Erythroblast (primary cell): Measurements from ENCODE around the gene TXNL4A.
A peak's percentile ranks its signal among the peaks of the same experiment; 100 is the strongest.

Experiments used
- DNase-seq, 2 experiments: peaks; one replicate each; lab custom pipeline; 2025; lab: John Stamatoyannopoulos, UW
- GATA1 ChIP-seq: IDR thresholded peaks from 2 replicates; pipeline ENCODE4 v1.6.1; 2011; ENCODE audit warnings: low read depth, mild to moderate bottlenecking, control low read depth, low read length, moderate library complexity
- POLR2A ChIP-seq: IDR thresholded peaks from 2 replicates; pipeline ENCODE4 v1.6.1; 2011; ENCODE audit warnings: mild to moderate bottlenecking, low read length

The TXNL4A gene

DNA sequence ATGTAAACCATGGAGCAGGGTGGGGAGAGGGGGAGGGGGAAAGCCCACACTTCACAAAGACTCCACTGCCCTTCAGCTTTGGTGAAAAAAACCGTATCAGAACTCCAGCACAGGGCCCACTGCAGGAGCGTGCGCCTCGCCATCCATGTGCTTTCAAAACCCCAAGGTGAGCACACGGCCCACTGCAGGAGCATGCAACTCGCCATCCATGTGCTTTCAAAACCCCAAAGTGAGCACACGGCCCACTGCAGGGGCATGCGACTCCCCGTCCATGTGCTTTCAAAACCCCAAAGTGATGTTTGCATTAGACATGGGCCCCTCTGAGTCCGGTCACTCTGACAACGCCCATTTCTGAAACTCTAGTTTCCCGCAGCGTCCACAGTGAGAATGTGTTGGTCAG, 7.8 kb downstream of the TXNL4A start:
- TF ChIP-seq GATA1, result no peak
- TF ChIP-seq POLR2A, result no peak
- no peak for DNase-seq

- DNase-seq, result peak; percentile 38 to 43
- TF ChIP-seq GATA1 (no peak), POLR2A (no peak)
Measured at GRCh38 chr18:79979843-79980242, 8.5 kb downstream of the TXNL4A start.

DNA sequence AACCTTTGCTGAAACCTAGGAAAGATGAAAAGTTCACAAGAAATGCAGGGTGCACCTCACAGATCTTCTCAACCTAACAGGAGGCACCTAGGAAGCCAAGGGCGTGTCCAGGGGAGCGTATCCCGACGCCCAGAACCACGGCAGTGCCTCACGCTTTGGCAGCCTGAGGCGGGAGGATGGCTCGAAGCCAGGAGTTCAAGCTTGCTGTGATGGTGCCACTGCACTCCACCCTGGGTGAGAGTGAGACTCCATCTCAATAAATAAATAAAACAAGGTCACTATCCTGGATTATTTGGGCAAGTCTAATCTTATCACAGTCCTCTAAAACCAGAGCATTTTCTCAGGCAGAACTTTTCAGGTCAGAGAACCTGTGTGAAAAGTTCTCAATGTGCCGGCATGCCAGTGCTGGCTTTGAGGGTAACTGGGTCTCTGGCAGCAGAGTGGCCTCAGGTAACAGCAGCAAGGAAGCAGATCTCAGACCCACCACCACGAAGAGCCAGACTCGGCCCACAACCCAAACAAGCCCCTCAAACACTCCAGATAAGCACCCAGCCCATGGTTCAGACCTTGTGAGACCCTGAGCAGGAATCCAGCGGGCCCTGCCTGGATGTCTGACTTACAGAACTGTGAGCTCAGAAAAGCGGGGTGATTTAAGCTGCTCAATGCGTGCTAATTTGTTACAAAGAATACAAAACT, 12.2 kb downstream of the TXNL4A start:
- TF ChIP-seq GATA1 (no peak), POLR2A (no peak)
- peak; percentile 57 to 58 for DNase-seq

GRCh38 chr18:79975043-79975442, 13.3 kb downstream of the TXNL4A start:
- peak; percentile 80 to 97 for DNase-seq
- TF ChIP-seq GATA1, result no peak
- no peak for TF ChIP-seq POLR2A

- TF ChIP-seq POLR2A (no peak), GATA1 (no peak)
- peak; percentile 43 to 59 for DNase-seq
Measured at GRCh38 chr18:79974025-79974654, 14.2 kb downstream of the TXNL4A start.

DNA sequence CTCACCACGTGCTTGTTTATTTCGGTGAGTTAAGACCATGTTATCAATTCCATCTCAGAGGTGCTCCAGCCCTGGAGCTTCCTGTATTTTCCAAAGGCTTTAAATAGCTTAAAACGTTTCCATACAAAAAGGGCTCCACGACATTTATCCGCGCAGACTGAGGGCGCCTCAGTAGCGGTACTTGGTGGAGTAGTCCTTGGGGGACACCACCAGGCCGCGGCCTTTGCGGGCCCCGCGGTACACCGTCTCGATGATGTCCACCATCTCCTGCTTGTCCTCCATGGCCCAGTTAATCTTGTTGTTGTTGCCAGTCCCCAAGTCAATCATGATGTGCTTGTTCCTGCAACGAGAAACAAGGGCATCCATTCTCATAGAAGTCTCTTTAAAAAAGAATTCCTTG, 14.8 kb downstream of the TXNL4A start:
- no peak for DNase-seq

GRCh38 chr18:79972720-79973119, 15.6 kb downstream of the TXNL4A start:
- no peak for TF ChIP-seq GATA1
- TF ChIP-seq POLR2A, result no peak
- no peak for DNase-seq

More for the DNA sequence above, 14.8 kb downstream of the TXNL4A start:
- TF ChIP-seq GATA1, result no peak
- TF ChIP-seq POLR2A, result no peak

- DNase-seq, result no peak
- TF ChIP-seq GATA1, result no peak
- TF ChIP-seq POLR2A, result no peak
Measured at GRCh38 chr18:79971986-79972385, 16.4 kb downstream of the TXNL4A start.

- DNase-seq, result no peak
- TF ChIP-seq POLR2A (no peak), GATA1 (no peak)
Measured at GRCh38 chr18:79971211-79971952, 17.0 kb downstream of the TXNL4A start.

DNA sequence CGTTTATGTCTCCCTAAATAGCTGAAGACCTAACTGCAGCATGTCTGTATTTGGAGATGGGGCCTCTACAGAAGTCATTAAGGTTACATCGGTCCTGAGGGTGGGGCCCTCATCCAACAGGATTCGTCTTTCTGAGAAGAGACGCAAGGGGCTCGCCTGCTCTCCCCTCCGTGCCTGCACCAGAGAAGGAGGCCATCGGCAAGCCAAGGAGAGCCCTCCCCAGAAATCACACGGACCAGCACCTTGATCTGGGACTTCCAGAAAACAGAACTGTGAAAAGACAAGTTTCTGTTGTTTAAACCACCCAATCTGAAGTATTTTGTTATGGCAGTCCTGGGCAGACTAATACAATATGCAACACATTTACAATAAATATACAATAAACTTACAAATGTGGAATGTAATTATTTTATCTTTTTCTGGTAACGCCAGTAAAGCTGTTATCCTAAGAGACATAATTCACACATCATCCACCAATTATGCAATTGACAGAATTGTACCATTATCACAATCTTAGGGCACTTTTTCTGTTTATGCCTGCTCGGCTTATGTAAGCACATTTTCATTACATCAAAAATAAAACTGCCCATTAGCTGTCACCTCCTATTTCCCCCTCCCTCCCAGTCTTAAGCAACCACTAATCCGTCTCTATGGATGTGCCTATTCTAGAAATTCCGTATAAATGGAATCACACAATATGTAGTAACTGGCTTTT, 17.8 kb downstream of the TXNL4A start:
- DNase-seq, result no peak
- no peak for TF ChIP-seq GATA1
- no peak for TF ChIP-seq POLR2A

GRCh38 chr18:79965119-79965902, 23.1 kb downstream of the TXNL4A start:
- peak; percentile 64 to 65 for DNase-seq
- TF ChIP-seq GATA1 (no peak), POLR2A (no peak)

DNA sequence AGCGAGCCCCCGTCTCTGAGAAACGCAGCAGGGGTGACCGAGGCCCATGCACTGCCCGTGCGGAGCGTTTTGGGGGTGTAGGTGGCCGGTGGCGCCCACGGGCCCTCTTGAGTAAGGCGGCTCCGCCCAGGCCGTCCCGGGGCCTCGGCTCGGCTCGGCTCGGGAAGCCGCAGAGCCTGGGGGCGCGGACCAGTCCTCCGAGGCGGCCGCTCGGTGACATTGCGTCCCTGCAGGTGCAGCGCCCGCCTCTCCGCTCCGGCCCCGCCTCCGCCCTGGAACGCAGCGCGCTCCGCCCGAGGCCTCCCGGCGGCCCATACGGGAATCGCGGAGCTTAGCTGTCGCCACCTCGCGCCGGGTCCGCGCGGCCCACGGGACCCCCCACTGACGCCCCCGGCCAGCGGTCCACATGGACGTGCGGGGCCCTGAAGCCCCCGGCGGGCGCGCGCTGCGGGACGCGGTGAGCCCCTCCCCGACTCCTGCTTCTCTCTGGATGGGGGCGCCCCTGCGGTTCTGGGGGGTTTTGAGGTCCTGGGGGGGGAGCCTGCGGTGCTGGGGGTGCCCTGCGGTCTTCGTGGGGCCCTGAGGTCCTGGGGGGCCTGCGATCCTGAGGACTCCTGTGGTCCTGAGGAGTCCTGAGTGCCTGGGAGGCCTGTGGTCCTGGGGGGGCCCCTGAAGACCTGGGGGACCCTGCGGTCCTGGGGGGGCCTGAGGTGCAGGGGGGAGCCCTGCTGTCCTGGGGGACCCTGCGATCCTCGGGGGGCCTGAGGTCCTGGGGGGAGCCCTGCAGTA, 23.8 kb downstream of the TXNL4A start, which contains the start of gene HSBP1L1:
Gene HSBP1L1 (plus strand): TSS at position 314 of the 789 bp plus-strand sequence. CDS start 93 bp downstream, at position 407.
- TF ChIP-seq GATA1, result no peak
- TF ChIP-seq POLR2A, result no peak
- peak; percentile 82 to 88 for DNase-seq
